GM12878 (cell line): ENCODE data around the gene PRKCB. TPM values are rescaled to one million over a fixed set of nuclear protein-coding genes. Genes with fewer than 3 reads are reported as not detected.

ENCODE experiments used
- BACH1 ChIP-seq: fragments of 450-650 bp; IDR thresholded peaks from 2 replicates; pipeline ENCODE4 v1.6.1; 2017; ENCODE audit warnings: mild to moderate bottlenecking, borderline replicate concordance
- KLF5 ChIP-seq: fragments of 450-650 bp; IDR thresholded peaks from 2 replicates; pipeline ENCODE4 v1.6.1; 2014; ENCODE audit warnings: mild to moderate bottlenecking; ENCODE audit not compliant: partially characterized antibody
- NFYA ChIP-seq: IDR thresholded peaks from 2 replicates; pipeline ENCODE4 v1.6.1; 2011; ENCODE audit warnings: low read depth, mild to moderate bottlenecking, low read length, improper control_type of control experiment, borderline replicate concordance
- NR2F1 ChIP-seq: fragments of 450-650 bp; conservative IDR thresholded peaks from 2 replicates; pipeline ENCODE4 v1.6.1; 2017; ENCODE audit warnings: mild to moderate bottlenecking
- POLR2A ChIP-seq: IDR thresholded peaks from 2 replicates; pipeline ENCODE4 v1.6.1; 2011; ENCODE audit warnings: low read depth, mild to moderate bottlenecking, low read length
- POLR2AphosphoS2 ChIP-seq: IDR thresholded peaks from 2 replicates; pipeline ENCODE4 v1.6.1; 2011; ENCODE audit warnings: low read depth, mild to moderate bottlenecking, low read length, improper control_type of control experiment, moderate library complexity
- PRDM15 ChIP-seq: fragments of 450-650 bp; formaldehyde crosslinking; IDR thresholded peaks from 2 replicates; pipeline ENCODE4 v1.4.0; 2020; ENCODE audit warnings: mild to moderate bottlenecking, moderate library complexity
- RCOR1 ChIP-seq: conservative IDR thresholded peaks from 2 replicates; pipeline ENCODE4 v1.6.1; 2012; ENCODE audit warnings: low read depth, low read length, improper control_type of control experiment
- REST ChIP-seq: IDR thresholded peaks from 2 replicates; pipeline ENCODE4 v1.6.1; 2012; ENCODE audit warnings: mild to moderate bottlenecking, low read depth, low read length
- SP1 ChIP-seq: IDR thresholded peaks from one replicate; pipeline ENCODE4 v1.6.1; 2011; ENCODE audit warnings: low read depth, low read length
- TARDBP ChIP-seq: IDR thresholded peaks from 2 replicates; pipeline ENCODE4 v1.6.1; 2016; ENCODE audit warnings: borderline replicate concordance
- polyA plus RNA-seq, 11 experiments: library from polyadenylated mRNA; depleted of rRNA in 4 of 11; unstranded in 6 of 11; stranded (reverse) in 5 of 11; fragments of >200 nt; fragmentation: Nextera tagmentation in 4 of 11; fragmentation: Illumina TruSeq in 1 of 11; extraction: Ambion mirVana in 4 of 11; extraction: Trizol in 1 of 11; gene quantifications; 1 replicate in 1 of 11; 2 replicates in 10 of 11; pipeline versions ENCODE4 v1.2.1 to v1.2.3, GENCODE V29; 2011 to 2016; ENCODE audit warnings: inconsistent platforms in 2 of 11, missing spikeins in 2 of 11, low read depth in 1 of 11
- total RNA-seq, 4 experiments: library from RNA; depleted of rRNA in 3 of 4; stranded (reverse); fragments of >200 nt in 3 of 4; fragmentation: Illumina TruSeq in 1 of 4; extraction: Trizol in 1 of 4; gene quantifications; 2 replicates each; pipeline versions ENCODE4 v1.2.1 to v1.2.3, GENCODE V29; 2013 to 2021
- TF ChIP-seq, protein P1 (sequence below): fragments of 450-650 bp; formaldehyde crosslinking; IDR thresholded peaks from 2 replicates; pipeline ENCODE4 v1.5.0; 2022; ENCODE audit warnings: mild to moderate bottlenecking, missing genetic modification characterization
- TF ChIP-seq, protein P2 (sequence below): fragments of 150-350 bp; IDR thresholded peaks from 2 replicates; pipeline ENCODE4 v1.6.1; 2016; ENCODE audit warnings: low read depth, low read length

The PRKCB gene
- total and polyA plus RNA-seq, 10 of the 15 experiments (the other 5 are each of a cell fraction or from before 2014, with no cell fraction given): 21.4 to 158 (median 97.3) TPM

DNA sequence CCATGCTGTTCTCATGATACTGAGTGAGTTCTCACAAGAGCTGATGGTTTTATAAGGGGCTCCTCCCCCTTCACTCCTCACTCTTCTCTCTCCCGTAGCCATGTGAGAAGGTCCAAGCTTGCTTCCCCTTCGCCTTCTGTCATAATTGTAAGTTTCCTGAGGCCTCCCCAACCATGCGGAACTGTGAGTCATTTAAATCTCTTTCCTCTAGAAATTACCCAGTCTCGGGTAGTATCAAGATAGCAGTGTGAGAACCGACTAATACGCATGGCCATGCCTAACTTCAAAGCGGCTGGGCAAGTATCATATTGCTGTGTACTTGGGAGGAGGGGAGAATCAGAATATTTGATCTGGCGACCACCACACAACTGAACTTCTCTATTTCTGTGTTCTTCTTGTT is 88.3 kb downstream of the PRKCB start (continued):
- TF ChIP-seq, protein P1, sequence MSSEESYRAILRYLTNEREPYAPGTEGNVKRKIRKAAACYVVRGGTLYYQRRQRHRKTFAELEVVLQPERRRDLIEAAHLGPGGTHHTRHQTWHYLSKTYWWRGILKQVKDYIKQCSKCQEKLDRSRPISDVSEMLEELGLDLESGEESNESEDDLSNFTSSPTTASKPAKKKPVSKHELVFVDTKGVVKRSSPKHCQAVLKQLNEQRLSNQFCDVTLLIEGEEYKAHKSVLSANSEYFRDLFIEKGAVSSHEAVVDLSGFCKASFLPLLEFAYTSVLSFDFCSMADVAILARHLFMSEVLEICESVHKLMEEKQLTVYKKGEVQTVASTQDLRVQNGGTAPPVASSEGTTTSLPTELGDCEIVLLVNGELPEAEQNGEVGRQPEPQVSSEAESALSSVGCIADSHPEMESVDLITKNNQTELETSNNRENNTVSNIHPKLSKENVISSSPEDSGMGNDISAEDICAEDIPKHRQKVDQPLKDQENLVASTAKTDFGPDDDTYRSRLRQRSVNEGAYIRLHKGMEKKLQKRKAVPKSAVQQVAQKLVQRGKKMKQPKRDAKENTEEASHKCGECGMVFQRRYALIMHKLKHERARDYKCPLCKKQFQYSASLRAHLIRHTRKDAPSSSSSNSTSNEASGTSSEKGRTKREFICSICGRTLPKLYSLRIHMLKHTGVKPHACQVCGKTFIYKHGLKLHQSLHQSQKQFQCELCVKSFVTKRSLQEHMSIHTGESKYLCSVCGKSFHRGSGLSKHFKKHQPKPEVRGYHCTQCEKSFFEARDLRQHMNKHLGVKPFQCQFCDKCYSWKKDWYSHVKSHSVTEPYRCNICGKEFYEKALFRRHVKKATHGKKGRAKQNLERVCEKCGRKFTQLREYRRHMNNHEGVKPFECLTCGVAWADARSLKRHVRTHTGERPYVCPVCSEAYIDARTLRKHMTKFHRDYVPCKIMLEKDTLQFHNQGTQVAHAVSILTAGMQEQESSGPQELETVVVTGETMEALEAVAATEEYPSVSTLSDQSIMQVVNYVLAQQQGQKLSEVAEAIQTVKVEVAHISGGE (CRISPR knock-in tag): no peak
- TF ChIP-seq KLF5 (no peak), SP1 (no peak), NR2F1 (no peak), POLR2A (no peak), REST (no peak), BACH1 (no peak), PRDM15 (CRISPR knock-in tag) (no peak), NFYA (no peak), POLR2AphosphoS2 (no peak), TARDBP (no peak), RCOR1 (no peak)
- TF ChIP-seq, protein P2, sequence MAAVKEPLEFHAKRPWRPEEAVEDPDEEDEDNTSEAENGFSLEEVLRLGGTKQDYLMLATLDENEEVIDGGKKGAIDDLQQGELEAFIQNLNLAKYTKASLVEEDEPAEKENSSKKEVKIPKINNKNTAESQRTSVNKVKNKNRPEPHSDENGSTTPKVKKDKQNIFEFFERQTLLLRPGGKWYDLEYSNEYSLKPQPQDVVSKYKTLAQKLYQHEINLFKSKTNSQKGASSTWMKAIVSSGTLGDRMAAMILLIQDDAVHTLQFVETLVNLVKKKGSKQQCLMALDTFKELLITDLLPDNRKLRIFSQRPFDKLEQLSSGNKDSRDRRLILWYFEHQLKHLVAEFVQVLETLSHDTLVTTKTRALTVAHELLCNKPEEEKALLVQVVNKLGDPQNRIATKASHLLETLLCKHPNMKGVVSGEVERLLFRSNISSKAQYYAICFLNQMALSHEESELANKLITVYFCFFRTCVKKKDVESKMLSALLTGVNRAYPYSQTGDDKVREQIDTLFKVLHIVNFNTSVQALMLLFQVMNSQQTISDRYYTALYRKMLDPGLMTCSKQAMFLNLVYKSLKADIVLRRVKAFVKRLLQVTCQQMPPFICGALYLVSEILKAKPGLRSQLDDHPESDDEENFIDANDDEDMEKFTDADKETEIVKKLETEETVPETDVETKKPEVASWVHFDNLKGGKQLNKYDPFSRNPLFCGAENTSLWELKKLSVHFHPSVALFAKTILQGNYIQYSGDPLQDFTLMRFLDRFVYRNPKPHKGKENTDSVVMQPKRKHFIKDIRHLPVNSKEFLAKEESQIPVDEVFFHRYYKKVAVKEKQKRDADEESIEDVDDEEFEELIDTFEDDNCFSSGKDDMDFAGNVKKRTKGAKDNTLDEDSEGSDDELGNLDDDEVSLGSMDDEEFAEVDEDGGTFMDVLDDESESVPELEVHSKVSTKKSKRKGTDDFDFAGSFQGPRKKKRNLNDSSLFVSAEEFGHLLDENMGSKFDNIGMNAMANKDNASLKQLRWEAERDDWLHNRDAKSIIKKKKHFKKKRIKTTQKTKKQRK: no peak
